Karpas-422 (cell line): ENCODE measurements around the gene MUC5B. TPM values are rescaled to one million over a fixed set of nuclear protein-coding genes. Genes with fewer than 3 reads are reported as not detected.
"Not testable (repeated sequence)": the region's sequence is repeated elsewhere in the genome, so short reads cannot be mapped to it uniquely, and the experiment has no call there.

Source experiments
- DNase-seq: peaks from one replicate; pipeline ENCODE4 v3.0.0-alpha.2; 2015
- H2AFZ ChIP-seq: fragments of 200-600 bp; sonication (generic); 2 replicates; pipeline ENCODE4 v1.6.1; 2014; ENCODE audit warnings: antibody characterized with exemption, low read length, mixed read lengths
- H3K27ac ChIP-seq: fragments of 200-600 bp; sonication (generic); 2 replicates; pipeline ENCODE4 v1.5.1; 2014; ENCODE audit warnings: mild to moderate bottlenecking, low read length, moderate library complexity
- H3K27me3 ChIP-seq: fragments of 200-600 bp; sonication (generic); 2 replicates; pipeline ENCODE4 v1.6.1; 2014; ENCODE audit warnings: low read length, mixed read lengths
- H3K36me3 ChIP-seq: fragments of 200-600 bp; sonication (generic); 2 replicates; pipeline ENCODE4 v1.6.1; 2014; ENCODE audit warnings: low read length, mixed read lengths; ENCODE audit not compliant: insufficient read depth
- H3K4me1 ChIP-seq: fragments of 200-600 bp; sonication (generic); 2 replicates; pipeline ENCODE4 v1.6.1; 2014; ENCODE audit warnings: mild to moderate bottlenecking, low read length, mixed read lengths
- H3K4me2 ChIP-seq: fragments of 200-600 bp; sonication (generic); 2 replicates; pipeline ENCODE4 v1.6.1; 2014; ENCODE audit warnings: low read length, low read depth, mild to moderate bottlenecking; ENCODE audit not compliant: poor library complexity, severe bottlenecking
- H3K4me3 ChIP-seq: fragments of 200-600 bp; sonication (generic); 2 replicates; pipeline ENCODE4 v1.5.1; 2014; ENCODE audit warnings: mild to moderate bottlenecking, antibody characterized with exemption, low read length, mixed read lengths
- H3K79me2 ChIP-seq: fragments of 200-600 bp; sonication (generic); 2 replicates; pipeline ENCODE4 v1.6.1; 2014; ENCODE audit warnings: mild to moderate bottlenecking, low read length, mixed read lengths
- H3K9ac ChIP-seq: fragments of 200-600 bp; sonication (generic); 2 replicates; pipeline ENCODE4 v1.6.0; 2014; ENCODE audit warnings: low read length
- H3K9me2 ChIP-seq: fragments of 200-600 bp; sonication (generic), shearing (Covaris generic); replicated peaks from 2 replicates; pipeline ENCODE4 v1.6.0; 2014; ENCODE audit warnings: mild to moderate bottlenecking, low read length, moderate library complexity; ENCODE audit not compliant: insufficient read depth
- H3K9me3 ChIP-seq: fragments of 300-700, 200-600 bp; sonication (generic); 2 replicates; pipeline ENCODE4 v1.6.1; 2014; ENCODE audit warnings: low read length, mixed read lengths
- H4K20me1 ChIP-seq: fragments of 200-600 bp; sonication (generic); 2 replicates; pipeline ENCODE4 v1.6.1; 2014; ENCODE audit warnings: mild to moderate bottlenecking, antibody characterized with exemption, low read length, low read depth; ENCODE audit not compliant: insufficient read depth
- total RNA-seq: library from RNA; depleted of rRNA; stranded (reverse); fragments of >200 nt; shearing (Covaris generic); gene quantifications from 2 replicates; pipeline ENCODE4 v1.2.3, GENCODE V29; 2014; ENCODE audit warnings: low replicate concordance

Gene MUC5B
- total RNA-seq, 1 experiment from 2014 or later = 0.04 TPM

GRCh38 chr11:1184139-1184538 lies 38.7 kb upstream of the MUC5B start:
- not testable (repeated sequence) for H3K27ac ChIP-seq, H3K36me3 ChIP-seq, H3K27me3 ChIP-seq, H3K9ac ChIP-seq, H3K79me2 ChIP-seq, H3K9me3 ChIP-seq, H4K20me1 ChIP-seq, DNase-seq, H3K4me1 ChIP-seq, H3K4me3 ChIP-seq, H3K9me2 ChIP-seq, H3K4me2 ChIP-seq, H2AFZ ChIP-seq

GRCh38 chr11:1188451-1189130 lies 34.3 kb upstream of the MUC5B start:
- not testable (repeated sequence) for H3K9me3 ChIP-seq, H3K9me2 ChIP-seq, DNase-seq, H3K36me3 ChIP-seq, H3K4me1 ChIP-seq, H3K79me2 ChIP-seq, H3K27ac ChIP-seq, H2AFZ ChIP-seq, H4K20me1 ChIP-seq, H3K4me3 ChIP-seq, H3K9ac ChIP-seq, H3K27me3 ChIP-seq, H3K4me2 ChIP-seq

- not testable (repeated sequence) for H3K9me3 ChIP-seq, H3K4me1 ChIP-seq, H4K20me1 ChIP-seq, H3K27me3 ChIP-seq, H3K9me2 ChIP-seq, H3K79me2 ChIP-seq, H3K27ac ChIP-seq, DNase-seq, H3K36me3 ChIP-seq, H3K4me2 ChIP-seq, H2AFZ ChIP-seq, H3K9ac ChIP-seq, H3K4me3 ChIP-seq
Measured at GRCh38 chr11:1189816-1190215, 33.0 kb upstream of the MUC5B start.

GRCh38 chr11:1191786-1192470 lies 30.9 kb upstream of the MUC5B start:
- H3K4me2 ChIP-seq, H3K9ac ChIP-seq, H3K36me3 ChIP-seq, H3K27me3 ChIP-seq, H4K20me1 ChIP-seq, H3K27ac ChIP-seq, H3K79me2 ChIP-seq, H3K9me2 ChIP-seq, H3K4me3 ChIP-seq, H2AFZ ChIP-seq, DNase-seq, H3K9me3 ChIP-seq, H3K4me1 ChIP-seq: not testable (repeated sequence)

GRCh38 chr11:1192741-1193325 lies 30.0 kb upstream of the MUC5B start:
- H3K9me2 ChIP-seq = no peaks in the 10 kb centered on the region
- H3K9ac ChIP-seq = no peak overlapping the region
- no peak for DNase-seq
- no peaks in the 10 kb centered on the region for H3K36me3 ChIP-seq
- no peaks in the 10 kb centered on the region for H3K27me3 ChIP-seq
- no peaks in the 10 kb centered on the region for H3K79me2 ChIP-seq
- no peak overlapping the region for H2AFZ ChIP-seq
- H3K4me3 ChIP-seq = no peak overlapping the region
- no peaks in the 10 kb centered on the region for H4K20me1 ChIP-seq
- no peak overlapping the region for H3K4me2 ChIP-seq
- H3K9me3 ChIP-seq = no peaks in the 10 kb centered on the region
- H3K27ac ChIP-seq = no peak overlapping the region
- no peaks in the 10 kb centered on the region for H3K4me1 ChIP-seq

GRCh38 chr11:1193326-1194230 lies 29.3 kb upstream of the MUC5B start:
- Histone ChIP-seq H3K36me3 (no peaks in the 10 kb centered on the region), H3K4me2 (no peak overlapping the region), H4K20me1 (no peaks in the 10 kb centered on the region), H3K4me3 (no peak overlapping the region), H3K79me2 (no peaks in the 10 kb centered on the region), H3K4me1 (no peaks in the 10 kb centered on the region), H3K9ac (no peak overlapping the region), H3K27me3 (no peaks in the 10 kb centered on the region), H2AFZ (no peak overlapping the region), H3K9me3 (no peaks in the 10 kb centered on the region), H3K27ac (no peak overlapping the region), H3K9me2 (no peaks in the 10 kb centered on the region)
- DNase-seq = no peak

GRCh38 chr11:1194231-1194976 lies 28.5 kb upstream of the MUC5B start:
- Histone ChIP-seq H3K4me2 (no peak overlapping the region), H4K20me1 (no peaks in the 10 kb centered on the region), H3K79me2 (no peaks in the 10 kb centered on the region), H2AFZ (no peak overlapping the region), H3K9ac (no peak overlapping the region), H3K4me1 (no peaks in the 10 kb centered on the region), H3K27ac (no peak overlapping the region), H3K4me3 (no peak overlapping the region), H3K36me3 (no peaks in the 10 kb centered on the region), H3K9me2 (no peaks in the 10 kb centered on the region), H3K27me3 (no peaks in the 10 kb centered on the region), H3K9me3 (no peaks in the 10 kb centered on the region)
- no peak for DNase-seq
